GM19468 (cell line): ENCODE measurements around the gene GARS1.

Source experiments
- ATAC-seq: cut with Tn5 transposase; IDR thresholded peaks from one replicate; pipeline ENCODE4 v1.9.1; 2021; ENCODE audit warnings: mild to moderate bottlenecking, moderate library complexity, moderate number of reproducible peaks; ENCODE audit not compliant: unreplicated experiment; ENCODE audit errors: extremely low read depth

The GARS1 gene, protein sequence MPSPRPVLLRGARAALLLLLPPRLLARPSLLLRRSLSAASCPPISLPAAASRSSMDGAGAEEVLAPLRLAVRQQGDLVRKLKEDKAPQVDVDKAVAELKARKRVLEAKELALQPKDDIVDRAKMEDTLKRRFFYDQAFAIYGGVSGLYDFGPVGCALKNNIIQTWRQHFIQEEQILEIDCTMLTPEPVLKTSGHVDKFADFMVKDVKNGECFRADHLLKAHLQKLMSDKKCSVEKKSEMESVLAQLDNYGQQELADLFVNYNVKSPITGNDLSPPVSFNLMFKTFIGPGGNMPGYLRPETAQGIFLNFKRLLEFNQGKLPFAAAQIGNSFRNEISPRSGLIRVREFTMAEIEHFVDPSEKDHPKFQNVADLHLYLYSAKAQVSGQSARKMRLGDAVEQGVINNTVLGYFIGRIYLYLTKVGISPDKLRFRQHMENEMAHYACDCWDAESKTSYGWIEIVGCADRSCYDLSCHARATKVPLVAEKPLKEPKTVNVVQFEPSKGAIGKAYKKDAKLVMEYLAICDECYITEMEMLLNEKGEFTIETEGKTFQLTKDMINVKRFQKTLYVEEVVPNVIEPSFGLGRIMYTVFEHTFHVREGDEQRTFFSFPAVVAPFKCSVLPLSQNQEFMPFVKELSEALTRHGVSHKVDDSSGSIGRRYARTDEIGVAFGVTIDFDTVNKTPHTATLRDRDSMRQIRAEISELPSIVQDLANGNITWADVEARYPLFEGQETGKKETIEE

DNA sequence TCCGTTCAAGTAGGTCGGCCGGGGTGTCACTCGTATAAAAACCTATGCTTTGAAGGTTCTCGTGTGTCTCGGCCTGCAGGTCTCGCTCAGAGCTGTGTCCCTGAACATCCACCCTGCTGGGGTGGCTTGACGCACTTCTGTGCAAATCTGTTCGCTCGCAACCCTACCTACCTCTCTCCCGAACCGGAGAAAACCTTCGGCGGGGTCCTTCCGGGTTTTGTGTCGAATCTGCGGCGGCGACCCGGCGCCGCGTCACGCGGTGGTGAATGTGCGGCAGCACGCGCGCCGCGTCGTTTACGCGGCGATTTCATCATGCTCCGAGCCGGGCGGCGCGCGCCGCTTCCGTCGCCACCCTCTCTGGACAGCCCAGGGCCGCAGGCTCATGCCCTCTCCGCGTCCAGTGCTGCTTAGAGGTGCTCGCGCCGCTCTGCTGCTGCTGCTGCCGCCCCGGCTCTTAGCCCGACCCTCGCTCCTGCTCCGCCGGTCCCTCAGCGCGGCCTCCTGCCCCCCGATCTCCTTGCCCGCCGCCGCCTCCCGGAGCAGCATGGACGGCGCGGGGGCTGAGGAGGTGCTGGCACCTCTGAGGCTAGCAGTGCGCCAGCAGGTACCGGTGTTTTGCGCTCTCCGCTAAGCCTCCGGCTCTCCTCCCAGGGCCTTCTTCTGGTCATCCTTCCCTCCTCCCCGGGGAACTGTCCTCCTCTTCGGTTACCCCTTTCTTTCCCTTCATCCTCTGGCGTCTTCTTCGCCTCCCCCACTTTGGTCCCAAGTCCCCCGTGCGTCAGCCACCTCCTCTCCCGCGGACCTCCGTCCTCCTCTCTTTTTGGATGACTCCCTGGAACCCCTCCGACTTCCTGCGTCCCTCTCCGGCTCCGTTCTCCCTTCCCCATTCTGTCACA is at the start of gene GARS1:
TSS of gene GARS1 (plus strand) at position 339 of the 896 bp plus-strand sequence. CDS start at position 383, 44 bp downstream.
- ATAC-seq: peak; percentile 92

DNA sequence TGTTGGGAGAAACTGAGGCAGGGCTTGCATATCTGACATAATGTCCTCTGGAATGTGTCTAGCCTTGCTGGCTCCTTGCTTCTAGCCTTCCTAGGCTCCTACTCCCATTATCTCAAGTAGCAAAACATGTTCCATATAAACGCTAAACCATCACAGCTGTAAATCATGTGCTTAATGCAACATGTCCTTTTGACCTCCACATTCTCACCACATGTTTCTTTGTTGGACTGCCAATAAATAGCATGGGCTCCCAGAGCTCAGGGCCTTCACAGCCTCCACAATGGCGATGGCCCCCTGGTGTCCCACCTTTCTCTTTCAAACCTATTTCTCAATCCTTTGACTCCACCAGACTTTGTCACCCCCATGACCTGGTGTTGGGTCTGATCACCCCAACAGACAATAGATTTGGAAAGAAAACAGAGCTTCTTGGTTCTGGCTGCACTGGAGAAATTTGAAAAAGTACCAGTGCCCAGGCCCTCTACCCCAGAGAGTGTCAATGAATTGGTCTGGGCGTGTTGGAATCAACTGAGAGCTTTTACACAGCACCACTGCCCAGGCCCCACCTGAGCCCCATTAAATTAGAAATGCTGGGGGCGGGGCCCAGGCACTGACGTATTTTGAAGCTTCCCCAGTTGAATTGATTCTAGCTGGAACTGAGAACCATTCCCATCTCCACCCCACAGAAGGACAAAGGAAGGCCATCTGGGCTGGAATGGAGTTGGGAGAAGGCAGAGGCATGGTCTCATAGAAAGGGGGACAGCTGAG is 48.7 kb upstream of the GARS1 start:
- ATAC-seq: no peak

DNA sequence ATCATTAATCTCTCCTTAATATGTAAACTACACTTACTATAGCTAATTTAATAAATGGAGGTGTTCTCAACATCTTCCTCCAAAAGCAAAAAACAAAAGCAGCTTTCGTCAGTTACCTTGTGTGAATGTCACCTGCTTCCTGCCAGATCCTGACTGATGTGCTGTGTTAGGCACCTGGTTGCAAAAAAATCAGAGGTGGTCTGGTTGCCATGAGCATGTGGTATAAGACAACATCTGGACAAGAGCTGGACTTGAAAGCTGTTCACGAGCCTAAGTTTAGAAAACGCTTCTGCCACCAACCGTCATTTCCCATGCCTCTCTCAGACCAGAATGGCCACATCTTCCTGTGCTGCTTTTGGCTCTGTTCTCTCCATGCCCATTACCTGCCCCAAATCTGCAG is 48.1 kb upstream of the GARS1 start:
- no peak for ATAC-seq

DNA sequence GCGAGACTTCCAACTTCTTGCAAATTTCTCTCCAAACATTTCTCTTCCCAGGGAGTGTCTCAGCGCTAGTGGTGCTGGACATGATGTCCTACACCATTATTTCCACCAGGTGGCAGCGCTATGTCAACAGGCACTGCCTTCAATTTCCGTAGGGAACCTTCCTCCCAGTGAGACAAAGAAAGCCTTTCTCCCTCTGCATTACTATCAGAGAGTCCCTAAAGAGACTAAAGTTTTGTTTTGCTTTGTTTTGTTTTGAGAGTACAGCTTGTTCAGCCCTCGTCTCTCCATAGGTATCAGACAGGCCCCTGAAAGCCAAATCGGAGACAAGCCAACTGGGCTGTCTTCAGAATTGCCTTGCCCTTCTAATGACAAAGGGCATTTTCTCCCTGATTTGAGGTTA is 45.8 kb upstream of the GARS1 start:
- ATAC-seq: no peak

DNA sequence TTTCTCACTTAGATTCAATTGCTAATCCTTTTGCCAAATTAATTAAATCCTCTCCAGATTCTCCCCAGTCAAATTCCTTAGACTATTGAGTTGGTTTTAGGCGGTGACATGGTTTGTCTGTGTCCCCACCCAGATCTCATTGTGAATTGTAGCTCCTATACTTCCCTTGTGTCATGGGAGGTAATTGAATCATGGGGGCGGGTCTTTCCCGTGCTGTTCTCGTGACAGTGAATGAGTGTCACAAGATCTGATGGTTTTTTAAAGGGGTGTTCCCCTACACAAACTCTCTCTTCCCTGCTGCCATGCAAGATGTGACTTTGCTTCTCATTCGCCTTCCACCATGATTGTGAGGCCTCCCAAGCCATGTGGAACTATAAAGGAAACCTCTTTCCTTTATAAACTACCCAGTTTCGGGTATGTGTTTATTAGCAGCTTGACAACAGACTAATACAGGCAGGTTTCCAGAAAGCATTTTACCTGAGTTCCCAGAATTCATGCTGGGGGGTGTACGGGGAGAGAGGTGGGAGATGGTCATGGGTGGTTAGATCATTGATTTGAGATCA is 44.7 kb upstream of the GARS1 start:
- ATAC-seq: no peak

DNA sequence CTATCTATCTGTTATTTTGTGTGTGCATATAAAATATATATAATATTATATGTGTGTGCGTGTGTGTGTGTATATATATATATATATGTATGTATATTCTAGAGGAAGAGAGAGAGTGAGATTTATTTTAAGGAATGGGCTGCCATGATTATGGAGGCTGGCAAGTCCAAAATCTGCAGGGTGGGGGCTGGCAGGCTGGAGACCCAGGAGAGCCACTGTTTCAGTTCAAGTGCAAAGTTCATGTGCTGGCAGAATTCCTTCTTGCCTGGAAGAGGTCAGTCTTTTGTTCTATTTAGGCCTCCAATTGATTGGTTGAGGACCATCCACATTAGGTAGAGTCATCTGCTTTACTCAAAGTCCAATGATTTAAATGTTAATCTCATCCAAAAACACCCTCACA is 42.3 kb upstream of the GARS1 start:
- ATAC-seq: no peak

DNA sequence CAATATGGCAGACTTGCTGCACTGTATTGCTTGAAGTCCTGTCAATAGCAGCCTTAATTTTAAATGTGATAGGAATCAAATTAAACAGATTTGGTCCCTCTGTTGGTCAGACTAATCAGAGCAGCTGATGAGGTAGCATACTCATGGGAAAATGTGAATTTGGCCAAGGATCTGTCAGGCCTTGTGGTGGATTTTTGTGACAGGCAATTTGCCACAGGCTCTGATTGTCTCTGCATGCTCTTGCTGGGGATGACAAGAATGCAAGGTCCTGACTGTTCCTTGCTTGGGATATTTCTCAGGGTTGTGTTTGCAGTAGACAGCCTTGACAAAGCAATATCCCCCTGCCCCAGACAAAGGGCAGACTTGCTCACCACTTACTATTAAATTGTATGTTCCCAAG is 41.5 kb upstream of the GARS1 start:
- ATAC-seq: no peak

DNA sequence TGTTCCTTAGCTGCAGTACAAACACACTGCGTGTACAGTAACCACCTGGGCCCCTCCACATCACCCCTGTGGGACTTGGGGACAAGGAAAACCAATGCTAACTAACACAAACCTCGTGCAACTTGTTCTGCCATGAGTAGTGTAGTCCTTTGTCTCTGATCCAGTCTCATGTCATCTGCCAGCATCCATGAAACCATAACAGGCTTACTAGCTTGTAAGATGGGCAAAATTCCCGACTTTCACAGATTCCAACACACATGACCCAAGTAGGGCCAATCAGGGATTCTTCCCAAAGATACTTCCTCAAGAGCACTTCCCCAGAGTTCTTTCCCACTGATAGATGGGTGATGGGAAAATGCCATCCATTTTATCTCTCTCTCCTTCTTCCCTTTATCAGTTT is 41.1 kb upstream of the GARS1 start:
- ATAC-seq: no peak

DNA sequence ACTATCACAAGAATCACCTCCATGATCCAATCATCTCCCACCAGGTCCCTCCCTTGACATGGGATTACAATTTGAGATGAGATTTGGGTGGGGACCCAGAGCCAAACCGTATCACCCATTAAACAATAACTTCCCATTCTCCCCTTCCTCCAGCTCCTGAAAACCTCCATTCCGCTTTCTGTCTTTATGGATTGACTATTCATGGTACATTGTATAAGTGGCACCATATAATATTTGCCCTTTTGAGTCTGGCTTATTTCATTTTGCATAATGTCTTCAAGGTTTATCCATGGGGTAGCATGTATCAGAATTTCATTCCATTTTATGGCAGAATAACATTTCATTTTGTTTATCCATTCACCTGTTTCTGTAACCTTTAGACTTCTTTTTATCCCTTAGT is 39.2 kb upstream of the GARS1 start:
- no peak for ATAC-seq

DNA sequence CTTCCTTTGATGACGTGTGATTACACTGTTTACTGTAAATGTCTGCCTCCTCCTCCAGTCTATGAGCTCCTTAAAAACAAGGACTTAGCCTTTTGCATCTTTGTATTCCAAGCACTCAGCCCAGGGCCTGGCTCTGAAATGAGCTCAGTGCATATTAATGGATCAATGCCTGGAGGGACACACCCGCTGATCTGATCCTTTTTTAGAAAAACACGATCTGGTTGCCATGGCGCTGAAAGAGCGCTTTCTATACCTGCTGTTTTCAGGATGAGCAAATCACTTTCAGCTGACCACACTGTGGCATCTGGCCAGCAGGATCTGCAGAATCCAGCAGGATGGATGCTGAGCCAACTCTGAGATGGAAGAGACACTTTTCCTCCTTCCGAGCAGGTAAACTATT is 37.8 kb upstream of the GARS1 start:
- no peak for ATAC-seq

DNA sequence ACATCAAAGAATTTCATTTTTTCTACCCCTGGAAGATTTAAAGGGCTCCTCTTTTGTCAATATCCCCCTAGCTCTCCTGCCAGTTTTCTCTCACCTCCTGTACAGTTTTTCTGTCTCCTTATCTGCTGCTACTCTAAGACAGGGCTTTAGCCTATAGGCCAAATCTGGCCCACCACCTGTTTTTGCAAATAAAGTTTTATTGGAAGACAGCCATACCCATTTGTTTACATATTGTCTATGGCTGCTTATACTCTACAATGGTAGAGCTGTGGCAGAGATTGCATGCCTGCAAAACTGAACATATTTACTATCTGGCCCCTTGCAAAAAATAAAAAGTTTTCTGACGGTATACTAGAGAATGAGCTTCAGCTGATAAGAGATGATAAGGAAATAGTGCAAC is 37.4 kb upstream of the GARS1 start:
- no peak for ATAC-seq

DNA sequence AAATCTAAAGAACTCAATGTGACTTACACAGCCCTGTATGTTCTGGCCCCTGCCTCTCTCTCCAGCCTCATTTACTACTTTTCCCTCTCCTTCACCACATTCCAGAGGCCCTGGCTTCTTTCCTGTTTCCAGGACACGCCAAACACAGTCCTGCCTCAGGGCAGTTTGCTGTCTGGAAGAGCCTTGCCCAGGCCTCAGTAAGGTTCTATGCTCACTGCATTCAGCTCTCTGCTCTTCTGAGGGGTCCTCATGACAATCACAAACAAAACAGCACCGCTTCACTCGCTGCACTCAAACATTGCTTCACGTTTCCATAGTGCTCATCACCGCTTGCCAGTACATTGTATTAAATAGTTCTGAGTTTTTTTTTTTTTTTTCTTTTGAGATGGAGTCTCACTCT is 35.1 kb upstream of the GARS1 start:
- no peak for ATAC-seq

DNA sequence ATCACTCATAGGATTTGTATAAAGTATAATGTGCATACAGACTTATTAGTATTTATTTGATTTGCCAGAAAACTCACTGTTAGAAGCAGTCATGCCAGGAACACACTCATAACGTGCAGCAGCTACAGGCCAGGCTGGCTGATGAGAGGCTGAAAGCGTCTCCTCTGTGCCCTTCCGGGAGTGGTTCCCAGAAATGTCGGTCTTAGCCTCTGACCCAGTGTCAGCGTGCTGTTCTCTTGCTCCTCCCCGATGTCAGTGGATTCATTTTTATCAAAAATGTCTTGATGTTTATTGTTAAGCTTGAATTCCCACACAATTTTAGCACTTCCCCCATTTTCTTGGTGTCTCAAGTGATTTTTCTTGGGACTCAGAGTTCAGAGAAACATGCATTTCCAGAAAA is 33.3 kb upstream of the GARS1 start:
- no peak for ATAC-seq

DNA sequence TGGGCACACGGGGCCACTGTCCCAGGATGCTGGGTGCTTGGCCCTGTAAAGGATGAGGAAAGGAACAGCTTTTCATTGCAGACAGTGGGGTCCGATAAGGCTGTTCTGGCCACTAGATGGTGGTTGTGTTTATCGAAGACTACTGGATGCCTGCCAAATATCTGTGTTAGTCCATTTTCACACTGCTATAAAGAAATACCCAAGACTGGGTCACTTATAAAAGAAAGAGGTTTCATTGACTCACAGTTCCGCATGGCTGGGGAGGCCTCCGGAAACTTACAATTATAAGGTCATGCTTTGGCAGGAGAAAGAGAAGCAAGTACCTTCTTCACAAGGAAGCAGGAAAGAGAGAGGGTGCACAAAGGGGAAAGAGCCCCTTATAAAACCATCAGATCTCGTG is 32.2 kb upstream of the GARS1 start:
- ATAC-seq: no peak

DNA sequence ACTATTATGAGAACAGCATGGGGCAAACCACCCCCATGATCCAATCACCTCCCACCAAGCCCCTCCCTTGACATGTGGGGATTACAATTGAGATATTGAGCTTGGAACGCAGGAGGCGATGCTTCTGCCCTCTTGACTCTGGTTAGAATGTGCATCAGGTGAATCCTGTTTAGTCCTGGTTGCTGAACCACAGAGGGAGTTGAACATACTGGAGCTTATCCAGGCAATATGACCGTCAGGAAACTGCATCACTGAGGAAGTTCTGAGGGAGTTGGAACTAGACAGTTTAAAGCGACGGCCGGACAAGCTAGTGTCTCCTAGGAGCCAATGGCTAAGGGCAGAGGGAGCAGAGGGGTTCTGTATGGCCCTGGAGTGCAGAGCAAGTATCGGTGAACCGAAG is 31.8 kb upstream of the GARS1 start:
- no peak for ATAC-seq

DNA sequence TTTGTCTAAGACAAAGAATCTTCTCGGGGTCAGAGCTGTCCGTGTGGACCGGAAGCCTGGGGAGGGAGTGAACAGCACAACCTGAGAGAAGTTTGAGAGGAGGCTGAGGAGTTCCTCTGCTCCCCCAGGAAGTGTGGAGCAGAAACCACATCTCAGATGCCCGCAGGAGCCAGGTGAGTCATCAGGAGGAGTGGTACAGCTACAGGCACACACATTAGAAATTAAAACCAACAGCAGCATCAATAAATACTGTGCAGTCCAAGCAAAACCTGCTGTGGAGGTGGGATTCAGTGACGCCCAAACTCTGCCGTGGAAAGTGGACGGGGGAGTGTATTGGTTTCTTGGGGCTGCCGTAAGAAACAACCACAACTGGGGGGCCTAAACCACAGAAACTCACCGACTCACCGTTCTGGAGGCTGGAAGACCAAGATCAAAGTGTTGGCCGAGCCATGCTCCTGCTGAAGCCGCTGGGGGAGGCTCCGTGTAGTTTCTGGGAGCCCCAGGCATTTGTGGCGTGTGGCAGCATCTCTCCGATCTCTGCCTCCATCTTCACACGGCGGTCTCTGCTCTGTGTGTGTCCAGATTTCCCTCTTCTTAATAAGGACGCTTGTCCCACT is 31.2 kb upstream of the GARS1 start:
- no peak for ATAC-seq

DNA sequence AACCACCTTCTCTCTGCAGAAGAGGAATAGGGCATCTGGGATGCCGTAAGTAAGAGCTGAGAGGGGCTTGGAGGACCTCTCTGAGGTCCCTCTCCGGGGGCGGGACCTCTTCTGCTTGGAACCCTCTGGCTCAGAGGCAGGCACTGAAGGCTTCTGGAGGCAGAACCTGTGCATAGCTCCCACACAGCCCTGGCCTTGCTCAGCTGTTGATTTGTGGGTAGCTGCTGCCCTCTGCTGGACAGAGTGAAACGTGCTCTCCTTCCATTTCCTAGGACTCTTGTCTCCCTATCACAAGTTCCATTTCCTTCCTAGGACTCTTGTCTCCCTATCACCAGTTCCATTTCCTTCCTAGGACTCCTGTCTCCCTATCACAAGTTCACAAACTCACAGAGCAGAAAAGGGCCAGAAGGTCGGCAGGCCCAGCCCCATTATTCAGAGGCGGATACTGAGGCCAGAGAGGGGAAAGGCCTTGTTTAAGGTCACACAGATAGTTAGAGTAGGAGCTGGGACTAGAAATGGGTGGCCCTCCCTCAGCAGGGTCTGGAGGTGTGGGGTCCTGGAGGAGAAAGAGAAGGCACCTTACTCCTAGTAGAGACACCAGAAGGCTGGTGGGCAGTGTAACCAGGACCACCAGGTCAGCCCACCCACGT is 30.3 kb upstream of the GARS1 start:
- ATAC-seq: peak; percentile 76

DNA sequence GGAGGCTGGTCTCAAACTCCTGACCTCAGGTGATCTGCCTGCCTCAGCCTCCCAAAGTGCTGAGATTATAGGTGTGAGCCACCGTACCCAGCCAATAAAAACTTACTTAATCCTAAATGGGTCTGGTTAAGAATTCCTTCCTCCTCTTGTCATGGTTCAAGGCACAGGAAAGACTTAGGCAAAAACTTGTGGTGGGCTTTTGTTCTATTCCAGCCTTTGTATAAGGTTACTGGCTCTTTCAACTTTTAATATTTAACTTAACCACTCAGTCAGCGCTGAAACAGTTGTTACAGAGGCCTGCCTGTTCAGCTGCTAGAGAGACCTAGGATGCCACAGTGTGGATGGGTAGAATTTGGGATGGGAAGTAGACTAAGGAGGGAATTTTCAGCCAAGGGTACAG is 28.1 kb upstream of the GARS1 start:
- no peak for ATAC-seq

DNA sequence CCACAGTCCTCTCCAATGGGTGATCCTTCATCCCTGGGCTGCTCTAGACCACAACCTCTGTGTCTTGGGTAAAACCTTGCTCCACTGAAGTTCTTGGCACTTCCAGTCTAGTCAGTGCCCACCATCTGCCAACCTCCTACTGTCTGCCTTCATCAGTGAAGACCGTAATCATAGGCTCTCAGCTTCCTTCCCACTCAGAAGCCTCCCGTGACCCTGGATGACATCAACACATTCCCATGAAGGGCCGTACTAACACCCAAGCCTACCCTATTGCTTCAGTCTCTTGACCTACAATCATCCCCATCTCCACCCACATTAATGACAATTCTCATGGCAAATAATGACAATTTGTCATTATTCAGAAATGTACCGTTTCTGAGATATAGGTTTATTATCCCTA is 27.6 kb upstream of the GARS1 start:
- no peak for ATAC-seq
